Renal pelvis (tissue), 4 donors: ENCODE measurements around the gene APBB3. TPM values are rescaled to one million over a fixed set of nuclear protein-coding genes. Genes with fewer than 3 reads are reported as not detected.
"Not testable (repeated sequence)": the region's sequence is repeated elsewhere in the genome, so short reads cannot be mapped to it uniquely, and the experiment has no call there.

ENCODE experiments used
- DNase-seq: peaks from one replicate; pipeline ENCODE4 v3.0.0-alpha.2; 2013
- polyA plus RNA-seq, 3 donors: library from polyadenylated mRNA; unstranded; fragments of 120-200 nt; gene quantifications; one replicate each; pipeline ENCODE4 v1.2.1, GENCODE V29; 2013; ENCODE audit not compliant: insufficient read length in 3 of 3

The APBB3 gene
- polyA plus RNA-seq, 3 donors: 31.8 to 65.7 (median 61.0) TPM

DNA sequence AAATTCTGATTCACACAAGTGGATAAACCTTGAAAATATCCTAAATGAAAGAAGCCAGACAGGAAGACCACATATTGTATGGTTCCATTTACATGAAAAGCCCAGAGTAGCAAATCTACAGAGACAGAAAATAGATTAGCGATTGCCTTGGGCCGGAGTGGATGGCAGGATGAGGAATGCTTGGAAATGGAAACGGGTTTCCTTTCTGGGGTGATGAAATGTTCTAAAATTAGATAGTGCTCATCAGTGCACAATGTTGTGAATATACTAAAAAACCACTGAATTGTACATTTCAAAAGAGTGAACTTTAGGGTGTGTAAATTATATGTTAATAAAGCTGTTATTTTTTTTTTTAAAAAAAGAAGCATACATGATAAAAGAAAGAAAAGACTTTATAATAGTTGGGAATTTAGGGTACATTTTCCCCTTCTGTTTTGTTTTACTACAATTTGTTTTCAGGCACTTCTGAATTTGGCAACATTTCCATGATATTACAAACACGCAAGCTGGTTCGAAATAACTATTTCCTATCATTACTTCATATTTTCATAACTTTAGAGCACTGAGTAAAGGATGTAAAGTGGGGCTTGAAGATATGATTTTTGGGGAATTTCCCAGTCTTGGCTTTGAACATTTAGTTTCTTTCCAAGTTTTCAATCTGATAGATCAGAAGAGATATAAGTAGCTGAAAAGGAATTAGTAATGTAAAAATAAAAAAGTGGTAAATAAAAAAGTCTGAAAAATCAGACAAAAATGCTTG, 24.1 kb upstream of the APBB3 start:
- DNase-seq: no peak

DNA sequence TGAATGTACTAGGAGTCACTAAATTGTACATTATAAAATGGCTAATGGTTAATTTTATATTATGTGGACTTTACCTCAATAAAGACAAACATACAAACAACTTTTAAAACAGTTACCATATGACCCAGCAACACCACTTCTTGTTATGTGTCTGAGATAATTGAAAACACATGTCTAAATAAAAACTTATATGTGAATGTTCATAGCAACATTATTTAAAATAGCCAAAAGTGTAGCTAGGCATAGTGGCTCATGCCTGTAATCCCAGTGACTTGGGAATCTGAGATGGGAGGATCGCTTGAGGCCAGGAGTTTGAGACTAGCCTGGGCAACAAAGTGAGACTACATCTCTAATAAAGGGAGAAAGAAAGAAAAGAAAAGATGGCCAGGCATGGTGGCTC, 23.1 kb upstream of the APBB3 start:
- no peak for DNase-seq

DNA sequence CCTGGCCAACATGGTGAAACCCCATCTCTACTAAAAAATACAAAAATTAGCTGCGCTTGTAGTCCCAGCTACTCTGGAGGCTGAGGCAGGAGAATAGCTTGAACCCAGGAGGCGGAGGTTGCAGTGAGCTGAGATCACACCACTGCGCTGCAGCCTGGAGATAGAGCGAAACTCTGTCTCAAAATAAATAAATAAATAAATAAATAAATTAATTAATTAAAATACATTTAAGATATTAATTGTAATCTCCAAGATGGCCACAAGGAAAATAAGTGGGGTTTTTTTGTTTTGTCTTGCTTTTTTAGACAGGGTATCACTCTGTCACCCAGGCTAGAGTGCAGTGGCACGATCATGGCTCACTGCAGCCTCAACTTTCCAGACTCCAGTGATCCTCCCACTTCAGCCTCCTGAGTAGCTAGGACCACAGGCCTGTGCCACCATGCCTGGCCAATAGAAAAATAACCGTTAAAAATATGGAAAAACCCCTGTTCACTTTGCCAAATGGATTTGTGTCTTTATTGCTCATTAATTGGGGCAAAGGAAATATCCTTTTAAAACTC, 14.9 kb upstream of the APBB3 start:
- DNase-seq: not testable (repeated sequence)

DNA sequence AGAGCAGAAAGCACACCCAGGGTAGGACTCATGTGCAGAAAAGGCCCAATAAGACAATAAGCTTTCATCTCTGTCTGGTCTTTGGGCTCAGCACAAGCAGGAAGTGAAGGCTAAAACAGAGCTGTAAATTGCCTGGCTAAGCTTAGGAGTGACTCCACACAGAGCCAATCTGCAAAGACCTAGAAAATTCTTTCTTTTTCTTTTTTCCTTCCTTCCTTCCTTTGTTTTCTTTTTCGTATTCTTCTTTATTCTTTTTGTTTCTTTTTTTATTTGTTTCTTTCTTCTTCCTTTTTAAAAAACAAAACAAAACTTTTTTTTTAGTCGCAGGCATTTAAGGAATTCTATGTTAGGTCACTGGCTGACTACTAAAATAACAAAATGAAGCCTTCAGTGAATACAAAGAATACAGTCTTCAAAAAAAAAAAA, 12.4 kb upstream of the APBB3 start:
- no peak for DNase-seq

DNA sequence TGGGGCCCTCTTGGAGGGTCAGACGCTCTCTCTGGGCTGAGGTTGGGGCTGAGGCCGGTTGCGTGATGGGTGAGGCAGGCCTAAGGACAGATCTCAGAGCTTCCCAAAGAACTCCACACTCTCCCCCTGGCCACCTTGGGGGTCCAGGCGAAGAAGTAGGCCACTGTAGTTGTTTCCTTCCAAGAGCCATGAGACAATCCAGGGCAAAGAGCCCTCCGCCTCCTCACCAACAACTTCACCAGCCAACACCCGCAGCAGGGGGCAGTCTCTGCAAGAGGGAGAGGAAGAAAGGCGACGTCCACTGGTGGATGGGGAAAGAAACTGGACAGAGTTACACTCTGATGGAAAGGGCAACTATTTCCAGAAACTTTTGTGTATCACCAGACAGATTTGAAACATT, 10.9 kb upstream of the APBB3 start:
- no peak for DNase-seq

DNA sequence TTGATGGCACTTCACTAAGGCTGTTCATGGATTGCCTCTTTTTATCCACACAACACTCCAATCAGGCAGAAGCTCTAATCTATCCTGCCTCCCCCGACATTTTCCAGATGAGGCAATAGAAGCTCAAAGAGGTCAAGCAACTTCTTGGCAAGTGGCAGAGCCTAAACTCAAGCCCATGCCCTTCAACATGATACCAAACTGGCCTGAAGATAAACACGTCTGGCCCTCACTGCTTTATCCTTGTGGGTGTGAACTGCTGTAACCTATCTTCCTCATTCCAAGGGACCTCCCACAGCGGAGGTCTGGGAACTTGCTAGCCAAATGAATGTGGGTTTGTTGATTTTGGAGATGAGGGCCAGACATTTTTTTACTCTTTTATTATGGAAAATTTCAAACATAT, 9.8 kb upstream of the APBB3 start:
- DNase-seq: no peak

DNA sequence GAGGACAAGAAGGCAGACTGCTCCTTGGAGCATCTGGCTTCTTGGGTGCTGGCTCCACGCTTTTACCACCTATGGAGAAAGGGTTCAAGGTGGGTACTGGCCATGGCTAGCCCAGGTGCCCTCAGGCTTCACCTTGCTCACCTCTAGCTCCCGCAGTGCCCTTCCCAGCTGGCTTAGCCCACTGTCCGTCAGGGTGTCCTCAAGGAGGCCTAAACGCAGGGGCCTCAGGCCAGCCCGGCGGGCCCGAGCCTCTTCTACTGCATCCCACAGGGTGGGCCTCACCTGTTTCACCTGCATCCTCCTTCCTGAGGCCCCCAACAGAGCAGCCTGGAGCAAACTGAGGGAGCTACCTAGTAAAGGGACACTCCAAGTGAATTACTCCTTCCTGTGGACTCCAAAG, 9.3 kb upstream of the APBB3 start:
- no peak for DNase-seq

DNA sequence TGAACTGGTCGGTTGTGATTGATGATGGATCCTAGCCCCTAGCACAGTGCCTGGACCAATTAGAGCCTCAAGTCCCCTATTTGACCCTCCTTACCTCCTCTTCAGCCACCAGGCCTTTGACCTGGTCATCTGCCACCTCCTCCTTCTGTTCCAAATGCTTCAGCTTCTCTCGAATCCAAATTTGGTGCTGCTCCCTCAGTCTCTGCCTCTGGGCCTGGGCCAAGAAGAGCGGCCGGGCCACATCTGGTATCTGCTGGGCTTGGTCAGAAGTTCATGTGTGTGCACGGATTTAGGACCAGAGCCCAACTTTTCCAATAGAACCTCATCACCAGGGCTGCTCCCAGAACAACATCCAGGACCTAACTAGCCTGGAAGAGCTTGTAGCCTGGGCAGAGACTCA, 6.7 kb upstream of the APBB3 start:
- DNase-seq: no peak

DNA sequence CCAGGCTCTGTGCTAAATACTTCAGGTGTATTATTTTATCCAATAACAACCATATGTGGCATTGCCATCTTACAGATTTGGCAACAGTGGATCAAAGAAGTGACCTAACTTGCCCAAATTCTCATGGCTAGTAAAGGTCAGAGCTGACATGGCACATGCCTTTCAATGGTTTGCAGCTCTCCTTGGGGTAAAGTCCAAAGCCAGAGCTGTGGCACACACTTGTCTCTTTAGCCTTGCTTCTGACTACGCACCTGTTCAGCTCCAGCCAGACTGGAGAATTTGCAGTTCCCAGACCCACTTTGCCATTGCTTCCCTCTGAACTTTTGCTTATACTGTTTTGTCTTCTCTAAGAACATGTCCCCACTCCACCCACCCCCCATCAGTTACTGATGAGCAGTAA, 6.1 kb upstream of the APBB3 start:
- no peak for DNase-seq

DNA sequence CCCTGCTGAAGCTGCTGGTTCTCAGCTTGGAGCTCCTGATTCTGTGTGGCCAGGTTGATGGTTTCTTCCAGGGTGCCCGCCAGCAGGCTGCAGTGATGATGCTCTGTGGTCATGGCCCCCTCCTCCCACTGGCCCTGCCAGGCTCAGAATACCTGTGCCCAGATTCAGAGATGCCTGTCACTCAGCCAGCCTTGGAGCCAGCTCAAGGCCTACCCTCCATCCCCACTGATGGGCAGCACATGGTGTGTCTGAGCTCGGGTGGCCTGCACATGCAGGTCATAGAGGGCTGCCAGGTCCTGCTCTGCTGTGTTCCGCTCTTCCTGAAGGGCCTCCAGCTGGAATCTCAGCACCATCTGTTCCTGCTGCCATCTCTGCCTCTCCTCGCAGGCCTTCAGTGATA, 5.7 kb upstream of the APBB3 start:
- no peak for DNase-seq

DNA sequence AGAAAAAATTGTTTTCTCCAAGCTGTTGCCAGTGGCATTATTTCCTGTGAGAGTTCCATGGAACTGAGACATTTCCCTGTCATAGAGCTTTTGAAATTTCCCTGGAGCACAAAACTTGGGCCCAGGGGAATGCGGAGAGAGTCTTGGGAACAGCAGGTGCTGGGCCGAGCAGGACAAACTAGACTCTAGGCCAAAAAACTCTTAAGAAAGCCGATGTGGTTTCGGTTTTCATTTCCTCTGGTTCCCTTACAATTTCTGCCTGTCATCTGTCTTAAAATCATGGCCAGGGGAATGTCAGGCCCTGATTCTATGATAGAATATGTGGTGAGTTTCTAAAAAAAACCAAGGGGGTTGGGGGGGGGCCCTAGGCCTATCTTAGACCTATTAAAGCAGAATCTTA, 4.8 kb upstream of the APBB3 start:
- DNase-seq: no peak

DNA sequence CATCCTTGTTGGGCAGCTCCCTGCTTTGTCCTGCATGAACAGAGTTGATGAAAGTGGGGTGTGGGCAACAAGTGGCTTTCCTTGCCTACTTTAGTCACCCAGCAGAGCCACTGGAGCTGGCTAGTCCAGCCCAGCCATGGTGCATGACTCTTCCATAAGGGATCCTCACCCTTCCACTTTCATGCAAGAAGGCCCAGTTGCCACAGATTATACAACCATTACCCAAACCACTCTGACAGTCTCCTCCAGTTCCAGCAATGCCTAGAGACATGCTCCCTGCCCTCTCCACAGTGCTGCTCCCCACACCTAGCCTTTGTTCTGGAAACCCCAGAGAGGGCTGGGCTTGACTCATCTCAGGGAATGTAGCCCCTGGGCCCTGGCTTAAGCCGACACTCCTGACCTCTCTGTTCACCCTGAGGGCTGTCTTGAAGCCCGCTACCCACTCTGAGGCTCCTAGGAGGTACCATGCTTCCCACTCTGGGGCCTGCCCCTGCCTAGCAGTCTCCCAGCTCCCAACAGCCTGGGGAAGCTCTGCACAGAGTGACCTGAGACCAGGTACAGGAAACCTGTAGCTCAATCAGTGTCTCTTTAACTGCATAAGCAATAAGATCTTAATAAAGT, 4.2 kb upstream of the APBB3 start:
- no peak for DNase-seq

DNA sequence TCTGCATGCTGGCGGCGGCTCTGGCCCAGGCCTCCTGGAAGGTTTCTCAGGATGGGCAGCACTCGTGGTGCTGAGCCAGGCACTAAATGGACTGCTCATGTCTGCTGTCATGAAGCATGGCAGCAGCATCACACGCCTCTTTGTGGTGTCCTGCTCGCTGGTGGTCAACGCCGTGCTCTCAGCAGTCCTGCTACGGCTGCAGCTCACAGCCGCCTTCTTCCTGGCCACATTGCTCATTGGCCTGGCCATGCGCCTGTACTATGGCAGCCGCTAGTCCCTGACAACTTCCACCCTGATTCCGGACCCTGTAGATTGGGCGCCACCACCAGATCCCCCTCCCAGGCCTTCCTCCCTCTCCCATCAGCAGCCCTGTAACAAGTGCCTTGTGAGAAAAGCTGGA, 3.5 kb upstream of the APBB3 start:
- no peak for DNase-seq

DNA sequence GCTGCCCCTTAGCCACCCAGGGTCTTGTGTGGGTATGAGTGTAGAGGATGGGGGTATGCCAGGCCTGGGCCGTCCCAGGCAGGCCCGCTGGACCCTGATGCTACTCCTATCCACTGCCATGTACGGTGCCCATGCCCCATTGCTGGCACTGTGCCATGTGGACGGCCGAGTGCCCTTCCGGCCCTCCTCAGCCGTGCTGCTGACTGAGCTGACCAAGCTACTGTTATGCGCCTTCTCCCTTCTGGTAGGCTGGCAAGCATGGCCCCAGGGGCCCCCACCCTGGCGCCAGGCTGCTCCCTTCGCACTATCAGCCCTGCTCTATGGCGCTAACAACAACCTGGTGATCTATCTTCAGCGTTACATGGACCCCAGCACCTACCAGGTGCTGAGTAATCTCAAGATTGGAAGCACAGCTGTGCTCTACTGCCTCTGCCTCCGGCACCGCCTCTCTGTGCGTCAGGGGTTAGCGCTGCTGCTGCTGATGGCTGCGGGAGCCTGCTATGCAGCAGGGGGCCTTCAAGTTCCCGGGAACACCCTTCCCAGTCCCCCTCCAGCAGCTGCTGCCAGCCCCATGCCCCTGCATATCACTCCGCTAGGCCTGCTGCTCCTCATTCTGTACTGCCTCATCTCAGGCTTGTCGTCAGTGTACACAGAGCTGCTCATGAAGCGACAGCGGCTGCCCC, 2.9 kb upstream of the APBB3 start:
- no peak for DNase-seq

DNA sequence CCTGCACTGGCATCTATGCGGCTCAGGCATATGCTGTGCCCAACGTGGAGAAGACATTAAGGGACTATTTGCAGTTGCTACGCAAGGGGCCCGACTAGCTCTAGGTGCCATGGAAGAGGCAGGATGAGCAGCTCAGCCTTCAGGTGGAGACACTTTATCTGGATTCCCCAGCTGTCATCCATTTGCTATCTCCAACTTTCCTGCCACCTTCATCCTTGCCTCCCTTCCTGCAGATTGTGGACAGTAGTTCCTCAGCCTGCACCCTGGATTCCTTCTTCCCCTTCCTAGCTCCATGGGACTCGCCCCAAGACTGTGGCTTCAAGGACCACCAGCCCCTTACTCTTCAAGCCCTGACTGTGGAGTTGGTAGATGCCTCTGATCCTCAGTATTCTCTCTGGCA, 2.3 kb upstream of the APBB3 start:
- DNase-seq: no peak

DNA sequence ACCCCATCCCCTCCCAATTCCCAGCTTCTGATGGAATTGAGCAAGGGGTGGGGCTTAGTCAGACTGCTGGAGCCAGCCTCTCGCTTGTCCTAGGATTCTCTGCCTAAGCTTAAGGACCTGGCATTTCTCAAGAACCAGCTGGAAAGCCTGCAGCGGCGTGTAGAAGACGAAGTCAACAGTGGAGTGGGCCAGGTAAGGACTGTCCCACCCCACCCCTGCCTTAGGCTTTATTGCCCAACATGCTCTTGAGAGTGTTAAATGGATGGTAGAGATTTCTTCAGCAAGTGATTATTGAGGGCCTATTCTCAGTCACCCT, 1.3 kb upstream of the APBB3 start:
- no peak for DNase-seq

DNA sequence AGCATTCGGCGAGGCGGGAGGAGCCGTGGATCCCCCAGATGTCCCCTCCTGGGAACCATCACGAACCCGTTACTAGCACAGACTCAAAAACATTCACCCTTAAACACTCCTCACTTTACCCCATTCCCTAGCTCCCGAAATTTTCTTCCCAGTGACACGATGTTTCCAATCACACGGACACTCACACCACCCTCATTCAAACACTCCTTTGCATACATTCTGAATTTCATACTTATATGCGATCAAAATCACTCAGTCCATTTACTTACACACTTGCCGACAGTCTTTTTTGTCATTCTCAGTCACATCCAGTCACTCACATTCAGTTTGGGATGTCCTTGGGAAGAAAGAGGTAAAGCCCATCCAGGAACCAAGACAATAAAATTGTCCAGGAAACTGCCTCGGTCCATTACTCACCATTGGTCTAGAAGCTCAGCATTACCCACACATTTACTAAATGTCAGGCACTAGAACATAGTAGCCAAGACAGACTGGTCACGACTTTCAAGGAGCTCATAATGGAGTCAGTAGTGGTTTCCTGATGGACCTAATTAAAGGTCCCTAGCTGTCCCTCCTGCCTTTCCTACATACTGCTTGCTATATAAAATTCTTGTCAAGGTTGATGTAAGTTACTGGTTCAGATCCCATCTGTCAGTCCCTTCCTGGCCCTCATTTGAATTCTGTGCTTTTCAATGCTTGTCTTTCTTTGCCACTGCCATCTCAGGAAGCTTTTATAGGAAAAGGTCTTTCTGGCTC, 804 bp upstream of the APBB3 start:
- no peak for DNase-seq

DNA sequence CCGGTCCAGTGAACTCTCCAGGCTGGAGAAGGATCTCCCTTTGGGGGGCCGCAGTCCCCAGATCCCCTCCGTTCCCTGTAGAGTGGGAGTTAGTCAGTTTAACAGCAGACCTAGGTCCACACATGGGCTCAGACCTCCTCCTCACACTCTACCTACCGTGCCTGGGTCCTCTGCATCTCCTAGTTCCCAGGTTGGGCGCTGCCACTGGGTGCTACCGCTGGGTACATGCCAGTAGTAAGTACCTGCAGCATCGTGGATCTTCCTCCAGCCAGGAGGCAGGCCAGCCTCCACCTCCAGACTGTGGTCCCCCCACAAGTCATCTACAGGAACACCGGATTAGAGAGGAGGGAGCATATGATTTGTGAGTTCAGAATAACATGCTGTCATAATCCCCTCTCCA, 802 bp downstream of the APBB3 start:
- DNase-seq: no peak

DNA sequence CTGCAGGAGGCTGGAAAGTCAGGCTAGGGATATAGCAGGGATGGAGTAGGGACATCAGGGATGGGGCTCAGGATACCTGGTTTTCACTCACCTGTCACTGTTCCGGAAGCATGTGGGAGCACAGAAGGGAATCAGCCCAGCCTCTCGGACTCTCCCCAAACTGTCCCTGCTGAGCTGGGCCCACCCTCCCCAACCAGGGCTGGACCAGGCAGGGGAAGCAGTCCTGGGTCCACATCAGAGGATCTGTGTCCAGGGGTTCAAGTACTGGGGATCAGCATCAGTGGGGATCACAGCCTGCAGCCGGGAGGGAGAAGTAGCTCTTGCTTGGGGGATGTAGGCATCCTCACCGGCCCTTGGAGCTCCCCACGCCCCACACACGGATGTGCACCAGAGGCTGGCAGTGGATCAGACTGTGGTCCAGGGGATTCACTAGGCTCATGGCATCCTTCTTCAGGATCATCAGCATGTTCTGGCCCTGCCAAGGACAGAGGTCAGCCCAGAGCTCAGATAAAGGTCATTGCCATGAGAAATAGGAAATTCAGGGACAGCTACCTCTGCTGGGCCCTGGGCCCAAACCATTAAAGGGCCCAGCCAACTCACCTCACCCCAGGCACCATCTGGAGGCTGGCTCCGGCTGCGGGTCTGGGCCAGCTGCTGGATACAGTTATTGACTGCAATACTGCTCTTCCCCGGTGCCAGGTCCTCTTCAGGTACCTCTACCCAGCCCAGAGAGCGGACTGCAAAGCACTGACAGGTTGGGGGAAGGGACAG, 2.5 kb downstream of the APBB3 start:
- DNase-seq: no peak

DNA sequence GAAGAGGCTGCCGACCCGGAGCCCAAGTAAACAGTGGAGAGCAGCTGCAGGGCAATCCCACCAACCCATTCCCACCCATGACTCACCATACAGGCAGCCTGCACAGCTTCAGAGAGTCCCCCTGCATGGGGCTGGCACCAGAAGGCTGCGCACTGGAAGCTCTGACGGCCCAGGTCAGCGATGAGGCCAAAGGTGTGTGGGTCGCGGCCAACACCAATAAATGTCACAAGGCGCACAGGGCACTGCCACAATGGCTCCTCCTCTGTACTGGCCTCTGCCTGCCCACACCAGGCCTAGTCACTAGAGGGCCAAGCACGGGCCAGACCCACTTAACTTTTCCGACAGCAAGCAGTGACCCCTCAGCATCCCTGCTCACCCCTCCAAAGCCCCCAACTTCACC, 4.2 kb downstream of the APBB3 start:
- DNase-seq: no peak

DNA sequence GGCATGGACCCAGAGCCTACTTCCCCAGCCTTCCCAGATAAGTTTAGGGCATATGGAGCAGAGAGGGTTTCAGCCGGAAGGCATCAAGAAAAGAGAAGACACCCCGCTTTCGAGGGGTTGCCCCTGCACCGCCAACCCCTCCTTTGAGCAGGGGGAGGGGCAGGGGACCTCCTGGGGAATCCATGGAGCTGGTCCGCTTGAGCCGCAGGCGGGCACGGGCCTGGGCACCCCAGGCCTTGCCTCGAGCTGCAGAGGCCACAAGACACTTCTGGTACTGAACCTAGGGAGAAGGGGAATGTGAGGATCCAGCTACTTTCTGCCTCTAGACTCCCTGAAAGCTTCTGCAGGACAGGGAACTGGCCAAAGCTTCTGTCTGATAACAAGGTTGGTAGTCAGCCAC, 5.9 kb downstream of the APBB3 start:
- DNase-seq: no peak

DNA sequence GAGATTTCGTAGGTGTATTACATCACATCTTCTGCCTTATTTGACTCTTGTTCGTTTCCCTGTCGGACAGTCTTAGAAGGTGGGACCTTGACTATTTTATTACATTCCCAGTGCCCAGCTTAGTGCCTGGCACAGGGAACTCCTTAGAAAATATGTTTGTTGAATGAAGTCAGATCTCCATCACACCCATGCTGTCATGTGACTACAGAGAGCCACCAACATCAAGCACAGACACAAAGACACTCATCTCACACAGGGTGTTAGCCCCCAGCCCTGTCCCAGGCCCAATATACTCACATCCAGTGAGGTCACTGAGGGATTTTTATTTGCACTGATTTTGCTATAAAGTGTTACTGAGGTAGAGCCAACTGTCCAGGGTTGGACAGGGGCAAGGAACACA, 6.4 kb downstream of the APBB3 start:
- DNase-seq: no peak
